ENCODE data around the gene CIDEB. TPM values are rescaled to one million over a fixed set of nuclear protein-coding genes. Genes with fewer than 3 reads are reported as not detected.

CIDEB gene
- total and polyA plus RNA-seq, 9 donors, result 13.8 to 38.4 (median 22.6) TPM

GRCh38 chr14:24290746-24291145, 17.0 kb downstream of the CIDEB start:
- no peak for DNase-seq
- Histone ChIP-seq H3K27me3 (no peaks in the 10 kb centered on the region), H3K4me3 (no peak overlapping the region), H3K4me1 (ENCODE audit: insufficient read depth) (no peaks in the 10 kb centered on the region), H3K36me3 (no peaks in the 10 kb centered on the region), H3K27ac (no peak overlapping the region), H3K9me3 (no peaks in the 10 kb centered on the region)
- WGBS, 3 donors, result 70 to 77% (median 72%) methylated on average over 8 to 9 of the region's 9 CpGs
- no peak for TF ChIP-seq POLR2A (IDR thresholded peaks at IDR 0.05)
- intact Hi-C loops (cut with DNase I), result no loop called here

- no peak for DNase-seq
- Histone ChIP-seq H3K27me3 (no peaks in the 10 kb centered on the region), H3K9me3 (no peaks in the 10 kb centered on the region), H3K27ac (no peak overlapping the region), H3K4me3 (no peak overlapping the region), H3K36me3 (no peaks in the 10 kb centered on the region), H3K4me1 (ENCODE audit: insufficient read depth) (no peaks in the 10 kb centered on the region)
- no peak for TF ChIP-seq CTCF (IDR thresholded peaks at IDR 0.05)
- TF ChIP-seq POLR2A (IDR thresholded peaks at IDR 0.05), result no peak
- TF ChIP-seq EP300 (IDR thresholded peaks at IDR 0.05), result no peak
- 80 to 84% (median 83%) methylated on average over 6 of the region's 6 CpGs for WGBS, 3 donors
- intact Hi-C loops (cut with DNase I), result no loop called here
Measured at GRCh38 chr14:24289649-24290280, 18.0 kb downstream of the CIDEB start.

- Histone ChIP-seq H3K4me1 (ENCODE audit: insufficient read depth) (no peaks in the 10 kb centered on the region), H3K4me3 (no peak overlapping the region), H3K27ac (no peak overlapping the region), H3K9me3 (no peaks in the 10 kb centered on the region), H3K27me3 (no peaks in the 10 kb centered on the region), H3K36me3 (no peaks in the 10 kb centered on the region)
- intact Hi-C loops (cut with DNase I), result no loop called here
- 93 to 96% (median 94%) methylated on average over 5 of the region's 5 CpGs for WGBS, 3 donors
- no peak for TF ChIP-seq EP300 (IDR thresholded peaks at IDR 0.05)
- no peak for TF ChIP-seq CTCF (IDR thresholded peaks at IDR 0.05)
- no peak for TF ChIP-seq POLR2A (IDR thresholded peaks at IDR 0.05)
- DNase-seq, result no peak
Measured at GRCh38 chr14:24286996-24287395, 20.8 kb downstream of the CIDEB start.

- H3K36me3 ChIP-seq, result no peaks in the 10 kb centered on the region
- no peak for TF ChIP-seq CTCF (IDR thresholded peaks at IDR 0.05)
- no peak for TF ChIP-seq POLR2A (IDR thresholded peaks at IDR 0.05)
- no peak for TF ChIP-seq EP300 (IDR thresholded peaks at IDR 0.05)
- H3K27me3 ChIP-seq, result no peaks in the 10 kb centered on the region
- no peak for DNase-seq
- intact Hi-C loops (cut with DNase I), result no loop called here
- H3K4me1 ChIP-seq (ENCODE audit: insufficient read depth), result no peaks in the 10 kb centered on the region
- no peak overlapping the region for H3K27ac ChIP-seq
- H3K4me3 ChIP-seq, result no peak overlapping the region
- H3K9me3 ChIP-seq, result no peaks in the 10 kb centered on the region
- 64 to 70% (median 69%) methylated on average over 4 of the region's 4 CpGs for WGBS, 3 donors
Measured at GRCh38 chr14:24285351-24285750, 22.4 kb downstream of the CIDEB start.

GRCh38 chr14:24284501-24285035, 23.2 kb downstream of the CIDEB start:
- H3K27ac ChIP-seq, result no peak overlapping the region
- no peak for TF ChIP-seq CTCF (IDR thresholded peaks at IDR 0.05)
- no peak for TF ChIP-seq EP300 (IDR thresholded peaks at IDR 0.05)
- TF ChIP-seq POLR2A (IDR thresholded peaks at IDR 0.05), result no peak
- no peaks in the 10 kb centered on the region for H3K36me3 ChIP-seq
- WGBS, 3 donors, result 78 to 82% (median 80%) methylated on average over 11 of the region's 11 CpGs
- H3K4me1 ChIP-seq (ENCODE audit: insufficient read depth), result no peaks in the 10 kb centered on the region
- intact Hi-C loops (cut with DNase I), result no loop called here
- H3K9me3 ChIP-seq, result no peaks in the 10 kb centered on the region
- no peak for DNase-seq
- no peak overlapping the region for H3K4me3 ChIP-seq
- no peaks in the 10 kb centered on the region for H3K27me3 ChIP-seq

Measured in ovary (tissue), 9 donors.